ENCODE measurements around the gene C1QTNF12.
A peak's percentile ranks its signal among the peaks of the same experiment; 100 is the strongest.

C1QTNF12 gene, protein sequence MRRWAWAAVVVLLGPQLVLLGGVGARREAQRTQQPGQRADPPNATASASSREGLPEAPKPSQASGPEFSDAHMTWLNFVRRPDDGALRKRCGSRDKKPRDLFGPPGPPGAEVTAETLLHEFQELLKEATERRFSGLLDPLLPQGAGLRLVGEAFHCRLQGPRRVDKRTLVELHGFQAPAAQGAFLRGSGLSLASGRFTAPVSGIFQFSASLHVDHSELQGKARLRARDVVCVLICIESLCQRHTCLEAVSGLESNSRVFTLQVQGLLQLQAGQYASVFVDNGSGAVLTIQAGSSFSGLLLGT

DNA sequence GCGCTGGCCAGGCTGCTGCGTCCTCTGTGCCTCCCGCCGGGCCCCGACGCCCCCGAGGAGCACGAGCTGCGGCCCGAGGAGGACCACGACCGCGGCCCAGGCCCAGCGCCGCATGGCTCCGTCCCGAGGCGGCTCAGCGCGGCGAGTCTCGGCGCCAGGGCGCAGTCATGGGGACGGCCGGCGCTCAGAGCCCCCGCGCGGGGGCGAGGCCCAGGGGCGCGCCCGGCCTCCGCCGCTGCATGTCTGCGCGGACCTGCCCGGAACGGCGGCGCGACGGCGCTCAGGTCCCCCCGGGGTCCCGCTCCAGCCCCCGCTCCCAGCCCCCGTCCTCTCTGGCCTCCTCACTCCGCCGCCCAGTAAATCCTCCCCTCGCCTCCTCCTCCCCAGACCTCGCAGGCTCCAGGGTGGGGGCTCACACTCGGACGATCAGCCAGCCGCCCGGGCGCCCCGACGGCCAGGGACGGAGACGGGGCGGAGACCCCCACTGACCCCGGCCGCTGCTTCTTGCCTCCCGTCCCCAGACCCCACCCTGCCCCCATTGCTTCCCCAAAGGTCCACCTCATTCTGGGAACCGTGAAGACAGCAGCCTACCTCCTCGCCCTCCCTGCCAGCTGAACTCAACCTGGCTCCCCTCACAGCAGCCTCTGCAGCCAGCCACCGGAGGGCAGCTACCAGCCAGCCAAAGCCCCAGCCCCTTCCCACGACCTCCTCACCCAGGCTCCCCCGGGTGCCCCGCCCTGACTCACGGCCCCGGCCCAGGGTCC is at the start of gene C1QTNF12:
C1QTNF12 (minus strand) TSS at position 146 of the 764 bp plus-strand sequence; CDS start at position 114, 32 bp downstream.
- no peak for DNase-seq (ENCODE audit: low read depth in 2 of 2)

DNA sequence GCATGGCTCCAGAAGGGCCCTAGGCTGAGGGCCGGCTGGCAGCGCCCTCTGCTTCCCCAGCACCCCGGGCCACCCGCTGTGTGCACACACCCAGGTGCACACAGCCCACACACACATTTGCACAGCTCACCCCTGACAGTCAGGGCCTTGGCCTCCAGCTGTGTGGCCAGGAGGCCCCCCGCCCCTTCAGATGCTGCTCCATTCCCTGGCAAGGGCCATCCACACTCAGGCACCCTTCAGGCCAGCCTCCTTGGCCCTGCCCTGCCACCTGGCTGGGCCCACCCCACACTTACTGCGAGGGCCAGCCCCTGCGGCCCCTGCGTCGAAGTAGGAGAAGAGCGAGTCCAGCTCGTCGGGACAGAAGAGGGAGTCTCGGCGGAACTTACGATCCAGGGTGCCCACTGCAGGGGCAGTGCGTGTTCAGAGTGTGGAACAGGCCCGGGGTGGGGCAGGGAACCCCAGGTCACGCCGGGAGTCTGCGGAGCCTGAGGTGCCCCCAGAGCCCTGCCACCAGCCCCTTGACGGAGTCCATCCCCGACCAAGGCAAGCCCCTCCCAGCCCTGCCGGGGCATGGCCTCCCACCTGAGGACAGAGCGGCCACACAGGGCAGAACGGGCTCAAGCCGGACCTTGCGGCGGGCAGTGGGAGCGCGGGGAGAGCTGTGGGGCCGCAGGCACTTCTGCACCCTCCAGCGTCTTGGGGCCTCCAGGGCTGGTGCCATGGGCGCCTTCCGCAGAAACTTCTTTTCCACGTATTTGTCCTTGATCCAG is 48.8 kb upstream of the C1QTNF12 start:
- no peak for DNase-seq (ENCODE audit: low read depth in 2 of 2)

DNA sequence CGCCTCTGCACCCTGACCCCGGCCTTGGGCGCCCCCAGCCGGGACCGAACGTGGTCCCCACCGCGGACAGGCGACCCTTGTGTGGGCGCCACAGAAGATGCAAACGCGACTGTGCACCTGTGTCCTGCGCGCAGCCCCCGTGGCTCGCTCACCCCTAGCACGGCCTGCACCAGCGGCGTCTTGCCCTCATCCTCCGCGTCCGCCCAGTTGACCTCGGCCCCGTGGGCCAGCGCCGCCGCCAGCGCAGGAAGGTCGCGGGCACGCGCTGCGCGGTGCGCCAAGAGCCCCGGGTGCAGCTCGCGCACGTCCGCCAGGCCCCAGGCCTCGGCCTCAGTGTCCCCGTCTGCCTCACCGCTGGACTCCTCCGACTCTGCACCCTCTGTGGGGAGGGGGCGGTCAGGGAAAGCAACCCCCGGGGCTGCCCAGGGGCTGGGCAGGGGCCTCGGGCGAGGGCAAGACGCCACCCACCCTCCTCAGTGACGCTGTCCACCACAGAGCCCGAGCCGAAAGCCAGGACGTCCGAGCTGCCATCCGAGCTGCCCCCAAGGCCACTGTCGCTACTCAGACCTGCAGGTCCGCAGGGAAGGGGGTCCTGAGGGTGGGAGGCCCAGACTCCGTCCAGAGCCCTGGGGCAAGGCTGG is 47.8 kb upstream of the C1QTNF12 start:
- no peak for DNase-seq (ENCODE audit: low read depth in 2 of 2)

DNA sequence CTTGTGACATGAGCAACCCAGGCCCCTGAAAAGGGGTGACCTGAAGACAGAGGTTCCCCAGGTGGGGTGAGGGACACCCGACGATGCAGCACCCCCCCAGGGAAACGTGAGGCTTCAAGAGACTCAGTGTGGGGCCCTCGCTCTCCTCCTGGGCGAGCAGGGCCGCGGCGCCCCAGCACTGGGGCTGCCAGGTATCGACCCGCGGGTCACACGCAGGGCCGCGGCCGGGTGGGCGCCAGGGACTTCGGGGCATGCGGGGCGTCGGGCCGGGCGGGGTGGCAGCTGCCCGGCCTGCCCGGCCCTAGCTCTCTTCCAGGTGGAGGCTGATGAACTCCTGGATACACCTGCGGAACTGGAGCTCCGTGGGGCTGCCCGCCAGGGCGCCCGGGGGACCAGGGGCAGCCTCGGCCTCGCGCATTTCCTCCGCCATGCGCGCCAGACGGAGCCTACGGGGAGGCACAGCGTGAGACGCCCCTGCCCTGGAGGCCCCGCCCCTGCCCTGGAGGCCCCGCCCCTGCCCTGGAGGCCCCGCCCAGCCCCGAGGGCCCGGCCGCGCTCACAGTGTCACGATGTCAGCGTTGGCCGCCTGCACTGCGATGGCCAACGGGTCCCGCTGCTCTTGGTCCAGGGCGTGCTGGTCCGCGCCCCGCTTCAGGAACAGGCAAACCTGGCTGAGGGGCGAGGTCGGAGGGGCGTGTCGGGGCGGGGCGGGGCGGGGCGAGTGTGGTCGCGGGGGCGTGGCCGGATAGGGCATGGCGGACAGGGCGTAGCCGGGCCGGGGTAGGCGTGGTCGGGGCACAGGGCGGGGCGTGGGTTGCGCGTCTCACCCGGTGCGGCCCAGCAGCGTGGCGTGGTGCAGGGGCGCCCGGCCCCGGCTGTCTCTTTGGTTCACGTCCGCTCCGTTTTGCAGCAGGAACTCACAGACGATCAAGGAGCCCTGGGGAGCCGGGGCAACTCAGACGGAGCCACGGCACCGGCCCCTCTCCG is 47.0 kb upstream of the C1QTNF12 start:
- no peak for DNase-seq (ENCODE audit: low read depth in 2 of 2)

DNA sequence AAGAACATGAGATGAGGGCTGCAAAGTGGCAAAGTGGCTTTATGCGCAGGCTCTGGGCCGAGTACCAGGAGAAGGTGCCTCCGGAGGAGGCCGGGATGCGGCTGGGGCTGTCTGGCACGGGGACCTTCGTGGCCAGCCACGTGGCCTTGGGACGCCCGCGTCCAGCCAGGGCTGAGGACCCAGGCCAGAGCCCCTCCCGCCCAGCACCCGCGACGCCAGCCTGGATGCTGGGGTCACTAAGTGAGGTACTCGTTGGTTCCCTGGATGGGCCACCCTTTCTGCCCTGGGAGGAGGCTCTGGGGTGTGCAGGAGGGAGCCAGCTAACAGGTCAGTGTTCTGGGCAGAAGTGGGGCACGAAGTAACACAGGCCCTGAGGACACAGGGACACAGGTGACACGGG is 46.3 kb upstream of the C1QTNF12 start:
- no peak for DNase-seq (ENCODE audit: low read depth in 2 of 2)

DNA sequence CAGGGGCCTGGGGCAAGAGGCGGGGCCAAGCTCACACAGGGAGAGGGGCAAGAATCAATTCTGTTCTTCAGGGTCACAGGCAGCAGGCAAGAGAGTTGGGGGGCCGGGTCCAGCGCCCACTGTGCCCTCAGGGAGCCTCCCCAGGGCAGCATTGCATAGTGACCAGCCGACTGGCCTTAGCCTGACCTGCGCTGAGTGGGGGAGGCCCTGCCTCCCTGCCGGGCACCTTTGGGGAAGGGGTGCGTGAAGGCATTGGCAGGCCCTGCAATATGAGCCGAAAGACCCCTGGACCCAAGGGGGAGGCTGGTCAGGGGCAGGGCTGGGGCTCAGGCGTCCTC is 45.9 kb upstream of the C1QTNF12 start:
- no peak for DNase-seq (ENCODE audit: low read depth in 2 of 2)

DNA sequence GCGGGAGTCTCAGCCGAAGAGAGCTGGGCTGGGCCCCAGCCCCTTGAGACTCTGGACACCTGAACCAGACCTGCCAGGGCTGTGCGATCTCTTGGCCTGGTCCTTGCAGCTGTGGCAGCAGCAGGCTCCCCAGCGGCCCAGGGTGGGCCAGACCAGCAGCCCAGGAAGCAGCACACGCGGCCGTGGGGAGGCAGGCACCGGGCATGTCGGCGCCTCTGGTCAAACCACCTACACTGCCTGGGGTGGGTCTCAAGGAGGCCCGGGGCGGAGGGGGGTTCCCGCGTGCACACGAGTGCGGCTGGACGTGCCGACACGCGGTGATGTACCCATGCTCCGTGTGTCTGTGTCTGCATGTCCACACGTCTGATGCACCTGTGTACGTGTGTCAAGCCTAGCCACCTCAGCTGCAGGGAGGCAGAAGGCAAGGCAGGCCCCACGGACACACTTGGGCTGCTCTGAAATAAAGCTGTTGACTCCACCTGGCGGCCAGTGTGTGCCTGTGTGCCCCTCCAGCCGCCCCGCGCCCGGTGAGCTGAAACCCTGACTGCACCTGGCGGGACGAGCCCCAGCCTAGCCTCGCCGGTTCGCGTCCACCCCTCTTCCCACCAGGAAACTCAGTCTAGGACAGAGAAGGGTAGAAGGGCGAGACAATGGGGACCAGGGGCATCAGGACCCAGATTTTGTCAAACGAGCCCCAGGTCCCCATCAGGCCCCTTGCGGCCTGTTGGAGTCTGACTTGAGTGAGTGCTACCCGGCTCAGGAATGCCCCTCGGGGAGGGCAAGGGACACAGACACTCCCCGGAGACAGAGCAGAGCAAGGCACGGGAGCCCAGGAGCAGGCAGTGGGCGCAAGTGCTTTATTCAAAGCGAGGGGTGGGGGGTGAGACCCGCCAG is 45.3 kb upstream of the C1QTNF12 start:
- peak in 1 of 2 donors; percentile 41 for DNase-seq (ENCODE audit: low read depth in 2 of 2)

DNA sequence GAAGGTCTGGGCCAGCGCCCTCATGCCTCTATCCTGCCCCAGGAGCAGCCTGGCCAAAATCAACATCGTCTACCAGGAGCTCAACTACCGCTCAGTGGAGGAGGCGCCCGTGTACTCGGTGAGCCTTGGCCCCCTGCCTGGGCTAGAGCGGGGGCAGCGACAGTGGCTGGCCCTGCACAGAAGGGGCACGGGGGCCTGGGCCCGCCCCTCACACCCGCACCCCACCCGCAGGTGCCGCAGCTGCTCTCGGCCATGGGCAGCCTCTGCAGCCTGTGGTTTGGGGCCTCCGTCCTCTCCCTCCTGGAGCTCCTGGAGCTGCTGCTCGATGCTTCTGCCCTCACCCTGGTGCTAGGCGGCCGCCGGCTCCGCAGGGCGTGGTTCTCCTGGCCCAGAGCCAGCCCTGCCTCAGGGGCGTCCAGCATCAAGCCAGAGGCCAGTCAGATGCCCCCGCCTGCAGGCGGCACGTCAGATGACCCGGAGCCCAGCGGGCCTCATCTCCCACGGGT is 44.6 kb upstream of the C1QTNF12 start:
- no peak for DNase-seq (ENCODE audit: low read depth in 2 of 2)

DNA sequence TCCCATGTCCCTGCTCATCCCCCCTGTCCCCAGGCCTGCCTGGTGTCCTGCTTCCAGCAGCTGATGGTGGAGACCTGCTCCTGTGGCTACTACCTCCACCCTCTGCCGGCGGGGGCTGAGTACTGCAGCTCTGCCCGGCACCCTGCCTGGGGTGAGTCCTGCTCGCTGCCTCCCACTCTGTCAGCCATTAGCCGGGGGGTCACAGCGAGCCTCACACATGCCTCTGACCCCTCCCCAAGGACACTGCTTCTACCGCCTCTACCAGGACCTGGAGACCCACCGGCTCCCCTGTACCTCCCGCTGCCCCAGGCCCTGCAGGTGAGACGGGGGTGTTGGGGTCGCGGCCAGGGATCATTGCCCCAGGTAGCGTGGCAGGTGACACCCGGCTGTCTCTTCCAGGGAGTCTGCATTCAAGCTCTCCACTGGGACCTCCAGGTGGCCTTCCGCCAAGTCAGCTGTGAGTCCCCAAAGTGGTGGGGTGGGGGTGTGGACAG is 43.8 kb upstream of the C1QTNF12 start:
- DNase-seq (ENCODE audit: low read depth in 2 of 2): no peak

DNA sequence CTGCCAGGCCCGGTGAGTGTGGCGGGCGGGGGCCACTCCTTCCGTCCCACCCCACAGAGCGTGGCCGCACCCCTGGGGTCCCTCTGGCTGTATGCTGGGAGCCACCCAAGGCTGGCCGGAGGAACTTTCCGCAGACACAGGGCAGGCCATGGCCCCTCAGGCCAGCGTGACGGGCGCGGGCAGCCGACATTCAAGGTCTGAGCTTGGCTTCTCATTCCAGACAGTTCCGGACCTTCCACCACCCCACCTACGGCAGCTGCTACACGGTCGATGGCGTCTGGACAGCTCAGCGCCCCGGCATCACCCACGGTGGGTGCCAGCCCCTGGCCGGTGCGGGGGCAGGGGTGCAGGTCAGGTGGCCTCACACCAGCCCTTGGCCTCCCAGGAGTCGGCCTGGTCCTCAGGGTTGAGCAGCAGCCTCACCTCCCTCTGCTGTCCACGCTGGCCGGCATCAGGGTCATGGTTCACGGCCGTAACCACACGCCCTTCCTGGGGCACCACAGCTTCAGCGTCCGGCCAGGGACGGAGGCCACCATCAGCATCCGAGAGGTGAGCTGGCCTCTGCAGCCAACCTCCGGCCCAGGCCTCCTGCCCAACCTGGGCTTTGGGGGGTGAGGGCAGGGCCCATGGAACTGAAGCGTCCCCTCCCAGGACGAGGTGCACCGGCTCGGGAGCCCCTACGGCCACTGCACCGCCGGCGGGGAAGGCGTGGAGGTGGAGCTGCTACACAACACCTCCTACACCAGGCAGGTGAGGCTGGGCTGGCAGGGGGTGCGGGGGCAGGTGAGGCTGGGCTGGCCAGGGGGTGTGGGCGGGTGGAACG is 41.0 kb upstream of the C1QTNF12 start:
- no peak for DNase-seq (ENCODE audit: low read depth in 2 of 2)

DNA sequence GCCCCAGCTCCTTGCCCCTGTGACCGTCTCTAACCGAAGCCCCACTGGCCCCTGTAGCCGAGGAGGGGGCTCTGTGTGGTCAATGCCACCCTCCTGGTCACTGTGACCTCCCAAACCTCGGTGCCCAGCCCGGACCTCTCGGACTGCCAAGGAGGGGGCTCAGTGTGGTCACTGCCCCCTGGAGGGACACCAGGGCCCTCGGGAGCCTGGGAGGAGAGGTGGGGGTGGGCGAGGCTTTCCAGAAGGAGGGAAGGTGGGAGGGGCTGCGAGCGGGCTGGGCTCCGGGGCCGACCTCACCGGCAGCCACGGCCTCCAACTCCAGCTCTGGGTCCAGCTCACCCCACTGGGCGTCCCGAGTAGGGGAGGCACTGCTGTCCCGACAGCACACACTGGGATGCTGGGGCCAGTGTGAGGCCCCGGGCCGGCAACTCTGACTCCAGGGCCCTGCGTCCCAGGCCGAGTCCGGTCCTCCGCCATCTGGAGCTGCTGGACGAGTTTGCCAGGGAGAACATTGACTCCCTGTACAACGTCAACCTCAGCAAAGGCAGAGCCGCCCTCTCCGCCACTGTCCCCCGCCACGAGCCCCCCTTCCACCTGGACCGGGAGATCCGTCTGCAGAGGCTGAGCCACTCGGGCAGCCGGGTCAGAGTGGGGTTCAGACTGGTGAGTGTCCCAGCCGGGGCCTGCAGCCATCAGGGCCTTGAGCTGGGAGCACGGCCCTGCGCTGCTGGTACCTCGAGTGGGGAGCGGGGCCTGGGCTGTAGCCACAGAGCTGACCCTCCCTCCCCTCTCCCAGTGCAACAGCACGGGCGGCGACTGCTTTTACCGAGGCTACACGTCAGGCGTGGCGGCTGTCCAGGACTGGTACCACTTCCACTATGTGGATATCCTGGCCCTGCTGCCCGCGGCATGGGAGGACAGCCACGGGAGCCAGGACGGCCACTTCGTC is 40.1 kb upstream of the C1QTNF12 start:
- DNase-seq (ENCODE audit: low read depth in 2 of 2): no peak

DNA sequence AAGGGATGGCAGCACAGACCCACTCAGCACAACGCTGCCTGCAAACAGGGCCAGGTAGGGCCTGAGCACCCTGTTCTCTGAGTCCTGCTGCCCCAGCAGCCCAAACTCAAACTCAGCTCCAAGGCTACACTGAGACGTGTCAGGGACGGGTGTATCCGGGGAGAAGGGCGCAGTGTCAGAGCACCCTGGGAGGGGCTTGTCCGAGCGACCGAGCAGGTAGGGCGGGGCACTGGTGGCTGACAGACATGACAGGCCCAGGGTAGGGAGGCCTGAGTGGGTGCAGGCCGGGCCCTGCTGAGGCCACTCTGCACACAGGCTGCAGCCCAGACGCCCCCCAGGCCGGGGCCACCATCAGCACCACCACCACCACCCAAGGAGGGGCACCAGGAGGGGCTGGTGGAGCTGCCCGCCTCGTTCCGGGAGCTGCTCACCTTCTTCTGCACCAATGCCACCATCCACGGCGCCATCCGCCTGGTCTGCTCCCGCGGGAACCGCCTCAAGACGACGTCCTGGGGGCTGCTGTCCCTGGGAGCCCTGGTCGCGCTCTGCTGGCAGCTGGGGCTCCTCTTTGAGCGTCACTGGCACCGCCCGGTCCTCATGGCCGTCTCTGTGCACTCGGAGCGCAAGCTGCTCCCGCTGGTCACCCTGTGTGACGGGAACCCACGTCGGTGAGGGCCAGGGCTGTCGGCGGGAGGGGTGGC is 39.2 kb upstream of the C1QTNF12 start:
- no peak for DNase-seq (ENCODE audit: low read depth in 2 of 2)

DNA sequence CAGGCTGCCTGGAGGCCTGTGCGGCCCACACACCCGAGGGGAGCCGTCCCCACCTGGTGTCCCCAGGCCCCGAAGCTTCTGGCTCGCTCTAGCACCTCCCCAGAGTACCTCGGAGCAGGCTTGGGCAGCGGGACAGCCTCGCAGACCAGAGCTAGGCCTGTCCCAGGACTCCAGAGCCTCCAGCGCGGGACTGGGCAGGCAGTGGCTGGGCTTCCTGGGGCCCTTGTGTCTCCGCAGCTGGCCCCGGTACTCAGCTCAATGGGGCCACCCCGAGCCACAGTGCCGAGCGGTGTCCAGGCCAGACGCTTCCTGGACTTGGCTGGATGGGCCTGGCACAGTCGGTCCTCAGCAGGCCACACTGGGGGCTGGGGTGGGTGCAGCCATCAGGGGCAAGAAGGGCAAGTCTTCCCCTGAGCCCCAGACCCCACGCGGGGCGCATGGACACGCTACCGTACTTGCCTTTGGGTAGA is 38.6 kb upstream of the C1QTNF12 start:
- no peak for DNase-seq (ENCODE audit: low read depth in 2 of 2)

DNA sequence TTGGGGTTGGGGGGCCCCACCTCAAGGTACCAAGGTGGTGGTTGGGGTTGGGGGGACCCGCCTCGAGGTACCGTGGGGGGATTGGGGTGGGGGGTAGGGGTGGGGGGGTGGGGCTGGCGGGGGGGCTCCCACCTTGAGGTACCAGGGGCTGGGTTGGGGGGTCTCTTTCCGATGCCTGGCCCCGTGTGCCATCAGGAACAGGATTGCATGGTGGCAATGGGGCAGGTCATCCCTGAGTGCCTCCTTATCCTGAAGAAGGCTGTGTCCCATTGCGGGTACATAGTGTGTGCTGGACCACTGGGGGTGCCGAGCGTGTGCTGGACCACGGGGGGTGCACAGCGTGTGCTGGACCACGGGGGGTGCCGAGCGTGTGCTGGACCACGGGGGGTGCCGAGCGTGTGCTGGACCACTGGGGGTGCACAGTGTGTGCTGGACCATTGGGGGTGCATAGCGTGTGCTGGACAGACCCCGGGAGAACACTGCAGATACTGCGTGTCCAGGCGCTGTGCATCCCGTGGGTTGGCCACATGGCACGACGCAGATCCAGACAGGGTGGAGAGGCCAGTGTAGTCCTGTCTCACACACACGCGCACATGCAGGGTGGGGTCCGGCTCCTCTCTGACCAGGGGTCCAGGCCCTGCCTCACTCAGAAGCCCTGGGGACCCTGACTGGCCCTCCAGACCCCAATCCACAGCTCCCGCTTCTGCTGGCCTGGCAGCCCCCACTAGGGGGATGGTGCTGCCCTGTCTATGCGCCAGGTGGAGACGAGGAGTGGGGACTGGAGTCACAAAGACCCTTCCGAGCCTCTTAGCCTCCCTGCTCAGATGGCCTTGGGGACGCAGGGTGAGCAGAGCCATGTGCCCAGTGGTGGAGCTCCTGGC is 37.9 kb upstream of the C1QTNF12 start:
- DNase-seq (ENCODE audit: low read depth in 2 of 2): no peak

DNA sequence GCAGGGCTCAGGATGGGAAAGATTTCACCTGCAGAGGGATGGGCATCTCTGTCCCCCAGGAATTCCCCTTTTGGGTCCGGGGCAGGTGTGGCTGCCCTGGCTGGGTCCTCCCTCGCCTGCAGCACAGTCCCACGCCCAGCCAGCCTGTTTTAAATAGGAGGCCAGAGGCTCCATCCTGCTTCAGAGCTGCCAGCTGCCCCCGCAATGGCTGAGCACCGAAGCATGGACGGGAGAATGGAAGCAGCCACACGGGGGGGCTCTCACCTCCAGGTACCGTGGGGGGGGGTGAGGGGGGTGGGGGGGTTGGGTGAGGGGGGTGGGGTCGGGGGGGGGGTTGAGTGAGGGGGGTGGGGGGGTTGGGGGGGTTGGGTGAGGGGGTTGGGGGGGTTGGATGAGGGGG is 37.3 kb upstream of the C1QTNF12 start:
- DNase-seq (ENCODE audit: low read depth in 2 of 2): no peak

DNA sequence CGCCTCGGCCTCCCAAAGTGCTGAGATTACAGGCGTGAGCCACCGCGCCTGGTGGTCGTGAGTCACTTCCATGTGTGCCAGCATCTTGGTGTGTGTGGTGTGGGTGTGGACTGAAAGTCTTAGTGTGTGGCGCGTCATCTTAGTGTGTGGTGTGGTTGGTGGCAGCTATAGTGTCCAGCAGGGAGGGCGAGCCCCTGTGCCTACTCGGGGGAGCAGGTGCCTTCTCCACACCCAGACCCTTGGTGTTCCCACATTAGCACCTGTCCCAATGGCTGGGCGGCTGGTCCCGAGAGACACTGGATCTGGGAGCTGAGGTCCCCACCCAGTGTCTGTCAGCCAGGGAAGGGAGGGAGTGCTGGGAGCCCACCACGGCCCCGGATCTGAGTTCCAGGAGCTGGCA is 36.5 kb upstream of the C1QTNF12 start:
- DNase-seq (ENCODE audit: low read depth in 2 of 2): no peak
